ENCODE results near the gene PEX11G. TPM values are rescaled to one million over a fixed set of nuclear protein-coding genes. Genes with fewer than 3 reads are reported as not detected.

PEX11G gene
- total and polyA plus RNA-seq, 8 donors = 1.5 to 6.8 (median 2.5) TPM

DNA sequence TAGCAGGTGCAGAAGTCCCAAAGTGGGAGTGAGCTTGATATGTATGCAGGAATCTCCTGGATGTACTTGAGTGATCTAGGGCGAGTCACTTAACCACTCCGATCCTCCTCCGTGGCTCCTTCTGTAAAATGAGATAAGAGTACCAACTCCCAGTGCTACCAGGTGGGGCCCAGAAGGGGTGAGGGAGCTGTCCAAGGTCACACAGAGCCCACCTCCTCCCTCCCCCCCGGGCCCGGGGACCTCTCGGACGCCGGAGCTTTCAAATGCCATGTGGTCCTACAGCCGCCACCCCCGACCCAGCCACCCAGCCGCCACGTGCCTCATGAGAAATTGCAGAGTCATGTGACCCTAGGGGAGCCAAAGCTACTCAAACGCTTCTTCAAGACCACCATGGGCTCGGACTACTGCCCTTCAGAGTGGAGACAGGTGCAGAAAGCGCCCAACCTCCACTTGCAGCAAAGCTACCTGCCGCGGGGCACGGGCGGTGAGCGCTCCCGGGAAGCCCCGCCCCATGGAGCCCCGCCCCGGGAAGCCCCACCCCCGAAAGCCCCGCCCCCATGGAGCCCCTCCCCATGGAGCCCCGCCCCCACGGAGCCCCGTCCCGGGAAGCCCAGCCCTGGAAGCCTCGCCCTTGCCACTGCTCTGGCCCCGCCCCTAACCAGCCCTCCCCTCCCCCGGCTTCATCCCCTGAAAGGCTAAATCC lies 17.0 kb upstream of the PEX11G start:
- H3K36me3 ChIP-seq = no peaks in the 10 kb centered on the region
- intact Hi-C loops (cut with DNase I) = no loop called here
- DNase-seq (peak in 3 of 6 donors; percentile 70 to 84 (median 83)), ATAC-seq (peak; percentile 66 to 77 (median 74)), FAIRE-seq (no peak)
- H3K27me3 ChIP-seq = no peaks in the 10 kb centered on the region
- 2 to 7% methylated on average over 29 to 32 of the region's 33 CpGs for WGBS, 2 donors
- H3K4me1 ChIP-seq = peaks cover 0 to 9% (median 0%) of the 10 kb centered on the region in 3 donors
- peak overlapping the region in 2 of 4 donors; percentile 22 to 30 for H3K4me3 ChIP-seq
- H3K9me3 ChIP-seq = no peaks in the 10 kb centered on the region
- TF ChIP-seq, protein P1, sequence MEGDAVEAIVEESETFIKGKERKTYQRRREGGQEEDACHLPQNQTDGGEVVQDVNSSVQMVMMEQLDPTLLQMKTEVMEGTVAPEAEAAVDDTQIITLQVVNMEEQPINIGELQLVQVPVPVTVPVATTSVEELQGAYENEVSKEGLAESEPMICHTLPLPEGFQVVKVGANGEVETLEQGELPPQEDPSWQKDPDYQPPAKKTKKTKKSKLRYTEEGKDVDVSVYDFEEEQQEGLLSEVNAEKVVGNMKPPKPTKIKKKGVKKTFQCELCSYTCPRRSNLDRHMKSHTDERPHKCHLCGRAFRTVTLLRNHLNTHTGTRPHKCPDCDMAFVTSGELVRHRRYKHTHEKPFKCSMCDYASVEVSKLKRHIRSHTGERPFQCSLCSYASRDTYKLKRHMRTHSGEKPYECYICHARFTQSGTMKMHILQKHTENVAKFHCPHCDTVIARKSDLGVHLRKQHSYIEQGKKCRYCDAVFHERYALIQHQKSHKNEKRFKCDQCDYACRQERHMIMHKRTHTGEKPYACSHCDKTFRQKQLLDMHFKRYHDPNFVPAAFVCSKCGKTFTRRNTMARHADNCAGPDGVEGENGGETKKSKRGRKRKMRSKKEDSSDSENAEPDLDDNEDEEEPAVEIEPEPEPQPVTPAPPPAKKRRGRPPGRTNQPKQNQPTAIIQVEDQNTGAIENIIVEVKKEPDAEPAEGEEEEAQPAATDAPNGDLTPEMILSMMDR (IDR thresholded peaks at IDR 0.05) = no peak
- H3K27ac ChIP-seq = no peak overlapping the region

DNA sequence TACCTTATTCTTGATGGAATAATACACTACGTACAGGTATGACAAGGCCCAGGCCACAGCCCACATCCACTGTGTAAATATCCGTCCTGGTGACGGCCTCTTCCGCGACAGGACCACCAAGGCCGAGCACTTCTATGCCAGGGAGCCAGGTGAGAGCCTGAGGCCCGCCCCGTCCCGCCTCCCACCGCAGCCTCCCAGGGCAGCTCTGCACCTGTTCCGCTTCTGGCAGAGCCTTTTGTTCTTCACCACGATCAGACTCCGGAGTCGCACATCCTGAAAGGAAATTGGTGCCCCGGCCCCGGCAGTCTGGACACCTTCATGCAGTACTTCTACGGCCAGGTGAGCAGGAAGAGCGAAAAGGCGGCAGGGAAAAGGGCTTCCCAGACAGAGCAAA lies 16.4 kb upstream of the PEX11G start:
- peak in 1 of 6 donors; percentile 49 for DNase-seq
- intact Hi-C loops (cut with DNase I) = no loop called here
- Histone ChIP-seq H3K36me3 (no peaks in the 10 kb centered on the region), H3K9me3 (no peaks in the 10 kb centered on the region), H3K27ac (no peak overlapping the region), H3K4me1 (peaks cover 0 to 12% (median 0%) of the 10 kb centered on the region in 3 donors), H3K27me3 (no peaks in the 10 kb centered on the region), H3K4me3 (peak overlapping the region in 2 of 4 donors; percentile 22 to 30)
- 16 to 22% methylated on average over 19 of the region's 19 CpGs for WGBS, 2 donors
- ATAC-seq = peak in 2 of 4 donors; percentile 4 to 10
- TF ChIP-seq, protein P1 (IDR thresholded peaks at IDR 0.05) = no peak
- no peak for FAIRE-seq

DNA sequence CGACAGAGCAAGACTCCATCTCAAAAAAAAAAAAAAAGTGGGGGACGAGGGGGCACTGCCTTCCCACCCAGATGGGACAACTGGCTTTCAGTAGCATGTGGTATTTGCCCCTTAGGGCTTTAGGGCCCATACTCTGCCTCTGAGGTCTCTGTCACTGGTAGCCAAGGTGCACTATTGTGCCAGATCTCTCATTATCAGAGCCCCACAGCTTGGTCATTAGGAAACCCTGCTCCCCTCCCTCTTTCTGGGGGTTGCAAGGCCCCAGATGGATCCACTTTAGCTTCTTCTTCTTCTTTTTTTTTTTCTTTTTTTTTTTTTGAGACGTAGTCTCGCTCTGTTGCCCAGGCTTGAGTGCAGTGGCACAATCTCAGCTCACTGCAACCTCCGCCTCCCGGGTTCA lies 15.8 kb upstream of the PEX11G start:
- Histone ChIP-seq H3K4me1 (peaks cover 0 to 12% (median 0%) of the 10 kb centered on the region in 3 donors), H3K36me3 (no peaks in the 10 kb centered on the region), H3K9me3 (no peaks in the 10 kb centered on the region), H3K27ac (no peak overlapping the region), H3K27me3 (no peaks in the 10 kb centered on the region), H3K4me3 (no peak overlapping the region)
- intact Hi-C loops (cut with DNase I) = no loop called here
- ATAC-seq (no peak), DNase-seq (no peak), FAIRE-seq (no peak)
- TF ChIP-seq, protein P1 (IDR thresholded peaks at IDR 0.05) = no peak
- 88 to 94% methylated on average over 6 of the region's 6 CpGs for WGBS, 2 donors

DNA sequence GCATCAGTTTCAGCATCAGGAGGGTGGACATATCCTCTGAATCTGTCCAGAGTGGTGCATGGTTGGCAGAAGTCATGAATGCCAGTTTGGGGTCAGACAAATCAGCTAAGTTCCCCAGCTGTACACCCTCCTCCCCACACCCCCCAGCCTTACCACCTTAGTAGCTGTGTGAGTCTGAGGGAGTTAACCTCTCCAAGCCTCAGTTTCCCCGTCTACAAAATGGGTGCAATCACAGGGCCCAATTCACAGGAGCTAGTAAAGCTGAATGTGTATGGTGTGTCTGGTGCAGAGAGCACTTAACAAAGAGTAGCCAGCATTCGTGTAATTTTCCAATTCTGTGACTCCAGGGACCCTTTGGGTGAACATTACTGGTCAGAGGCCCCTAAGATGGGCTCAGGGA lies 13.7 kb upstream of the PEX11G start:
- TF ChIP-seq, protein P1 (IDR thresholded peaks at IDR 0.05) = no peak
- FAIRE-seq = no peak
- 40 to 57% methylated on average over 2 of the region's 2 CpGs for WGBS, 2 donors
- Histone ChIP-seq H3K9me3 (no peaks in the 10 kb centered on the region), H3K27me3 (no peaks in the 10 kb centered on the region), H3K27ac (no peak overlapping the region), H3K4me3 (no peak overlapping the region), H3K4me1 (peaks cover 0 to 12% (median 0%) of the 10 kb centered on the region in 3 donors), H3K36me3 (no peaks in the 10 kb centered on the region)
- no peak for ATAC-seq
- intact Hi-C loops (cut with DNase I) = no loop called here
- DNase-seq = no peak

DNA sequence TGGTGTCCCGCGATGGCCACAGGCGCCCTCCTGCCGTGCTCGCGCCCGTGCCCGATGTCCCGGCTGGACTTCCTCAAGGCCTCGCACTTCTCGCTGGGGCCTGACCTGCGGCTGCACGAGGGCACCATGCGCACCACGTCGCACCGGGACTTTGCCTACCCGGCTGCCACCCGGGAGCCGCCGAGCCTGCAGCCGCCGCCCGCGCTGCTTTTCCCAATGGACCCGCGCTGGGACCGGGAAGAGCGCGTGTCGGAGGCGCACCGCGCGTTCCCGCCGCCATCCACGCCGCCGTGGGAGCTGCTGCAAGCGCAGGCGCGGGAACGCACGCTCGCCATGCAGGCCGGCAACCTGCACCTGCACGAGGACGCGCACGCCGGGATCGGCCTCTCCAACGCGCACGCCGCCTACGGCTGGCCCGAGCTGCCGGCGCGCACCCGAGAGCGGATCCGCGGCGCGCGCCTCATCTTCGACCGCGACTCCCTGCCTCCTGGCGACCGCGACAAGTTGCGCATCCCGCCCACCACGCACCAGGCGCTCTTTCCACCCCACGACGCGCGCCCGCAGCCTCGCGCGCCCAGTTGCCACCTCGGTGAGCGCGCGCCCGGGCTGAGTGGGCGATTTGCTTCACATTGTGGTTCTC lies 12.1 kb upstream of the PEX11G start:
- H3K27ac ChIP-seq = no peak overlapping the region
- peaks cover 0 to 12% (median 0%) of the 10 kb centered on the region in 3 donors for H3K4me1 ChIP-seq
- 3% methylated on average over 70 to 93 of the region's 93 CpGs for WGBS, 2 donors
- intact Hi-C loops (cut with DNase I) = no loop called here
- TF ChIP-seq, protein P1 (IDR thresholded peaks at IDR 0.05) = no peak
- peak overlapping the region in 3 of 4 donors; percentile 31 to 49 (median 34) for H3K4me3 ChIP-seq
- ATAC-seq = peak; percentile 58 to 88 (median 82)
- DNase-seq = peak; percentile 45 to 89 (median 61)
- FAIRE-seq = no peak
- no peaks in the 10 kb centered on the region for H3K36me3 ChIP-seq
- H3K27me3 ChIP-seq = no peaks in the 10 kb centered on the region
- H3K9me3 ChIP-seq = no peaks in the 10 kb centered on the region

Measured in pancreas (tissue), 10 donors.